Adrenal gland (tissue), 12 donors: ENCODE measurements around the gene URI1. TPM values are rescaled to one million over a fixed set of nuclear protein-coding genes. Genes with fewer than 3 reads are reported as not detected.

Experiments
- DNase-seq, 7 donors: peaks; one replicate each; pipeline ENCODE4 v3.0.0-alpha.2; 2019 to 2020
- H3K27ac ChIP-seq, 5 donors: fragments of 200-600 bp; sonication (generic) in 4 of 5; 1 replicate in 3 of 5; 2 replicates in 2 of 5; pipeline versions ENCODE4 v1.5.1 to v1.8.0; 2016 to 2020; ENCODE audit warnings: mild to moderate bottlenecking in 1 of 5
- H3K27me3 ChIP-seq: fragments of 200-600 bp; 2 replicates; pipeline ENCODE4 v1.8.0; 2021
- H3K36me3 ChIP-seq, 2 donors: fragments of 200-600 bp; replicated peaks in 1 of 2; 1 replicate in 1 of 2; 2 replicates in 1 of 2; pipeline versions ENCODE4 v1.5.1 to v1.8.0; 2018 to 2022
- H3K4me1 ChIP-seq, 2 donors: fragments of 200-600 bp; replicated peaks in 1 of 2; 1 replicate in 1 of 2; 2 replicates in 1 of 2; pipeline versions ENCODE4 v1.5.1 to v1.8.0; 2018 to 2021
- H3K4me3 ChIP-seq, 4 donors: fragments of 200-600 bp; sonication (generic) in 3 of 4; one replicate each; pipeline ENCODE4 v1.5.1; 2016 to 2018
- H3K9me3 ChIP-seq, 3 donors: fragments of 200-600 bp; sonication (generic) in 1 of 3; replicated peaks in 1 of 3; 1 replicate in 2 of 3; 2 replicates in 1 of 3; pipeline versions ENCODE4 v1.5.1 to v1.8.0; 2016 to 2021
- POLR2A ChIP-seq, 2 donors: fragments of 450-650 bp; IDR thresholded peaks; one replicate each; pipeline ENCODE4 v1.6.1; 2017; ENCODE audit warnings: antibody characterized with exemption in 2 of 2, mild to moderate bottlenecking in 2 of 2, moderate library complexity in 1 of 2
- WGBS, 4 donors: extraction: QIAGEN DNeasy Blood & Tissue Kit in 2 of 4; methylation state at CpG; one replicate each; pipeline versions ENCODE4 v1.1.5 to v1.1.7; 2013 to 2017; 5-methylcytosine and 5-hydroxymethylcytosine counted together
- intact Hi-C, 2 donors: fragments of 100-400 bp; cut with DNase I; formaldehyde crosslinking; loops; one replicate each; pipeline versions ENCODE4 v1.14.1 to v1.15.0; 2022 to 2023
- polyA plus RNA-seq, 3 donors: library from polyadenylated mRNA; stranded (reverse); fragments of 200-250 nt in 2 of 3; fragments of 350-450 nt in 1 of 3; fragmentation: Illumina TruSeq in 1 of 3; extraction: RNeasy Lipid Tissue Mini Kit (QIAGEN cat#74804) in 1 of 3; gene quantifications; one replicate each; pipeline ENCODE4 v1.2.3, GENCODE V29; 2013 to 2014
- total RNA-seq, 9 donors: library from RNA; depleted of rRNA in 4 of 9; stranded (reverse); fragments of >200 nt in 4 of 9; fragments of 120-200 nt in 1 of 9; fragmentation: NEBNext Ultra II Directional in 1 of 9; extraction: Animal tissue kit (Norgen Biotek cat#: 25700) in 1 of 9; gene quantifications; one replicate each; pipeline versions ENCODE4 v1.1.0 to v1.2.4, GENCODE V29; 2013 to 2023
- TF ChIP-seq, protein P1 (sequence below), 6 experiments: fragments of 450-650 bp in 4 of 6; fragments of 200-600 bp in 2 of 6; sonication (generic) in 1 of 6; IDR thresholded peaks; 1 replicate in 5 of 6; 2 replicates in 1 of 6; pipeline versions ENCODE4 v1.5.1 to v1.8.0; 2016 to 2021; ENCODE audit warnings: antibody characterized with exemption in 6 of 6, mild to moderate bottlenecking in 2 of 6, moderate library complexity in 1 of 6
- donor health status: healthy with polysubstance abuse.
- donor health status: Bipolar disorder and iron deficiency.
- donor health status: DM: yes; HTN: yes; CAD: no.
- donor health status: DM: no; HTN: no; CAD: no.
- donor health status: DM: no; HTN: no; CAD: no.
- donor health status: DM: yes; HTN: yes; CAD: no.

Gene URI1
- total and polyA plus RNA-seq, 12 donors, result 21.6 to 115 (median 71.1) TPM

DNA sequence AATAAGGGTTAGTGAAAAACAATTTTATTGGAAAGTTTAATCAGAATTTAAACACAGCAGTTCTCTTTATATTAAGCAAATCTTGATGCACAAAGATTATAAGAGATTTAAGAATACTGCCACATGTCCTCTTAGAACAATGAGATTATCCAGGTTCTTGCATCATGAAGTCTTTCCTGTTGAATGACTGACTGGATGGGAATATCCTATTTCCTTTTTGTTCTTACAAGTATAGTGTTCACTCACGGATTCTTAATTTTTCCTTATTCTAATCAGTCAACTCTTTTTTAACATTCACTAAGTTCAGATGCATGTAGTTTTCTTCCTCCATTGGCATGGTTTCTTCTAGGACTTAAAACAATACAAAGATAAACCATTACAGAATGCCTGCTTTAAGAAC, 10.1 kb downstream of the URI1 start:
- Histone ChIP-seq H3K27ac (no peak overlapping the region), H3K4me3 (no peak overlapping the region), H3K4me1 (peaks cover 10 to 17% of the 10 kb centered on the region in 2 donors), H3K27me3 (no peaks in the 10 kb centered on the region), H3K36me3 (no peaks in the 10 kb centered on the region), H3K9me3 (no peaks in the 10 kb centered on the region)
- no peak for DNase-seq
- 75 to 88% (median 81%) methylated on average over 1 of the region's 1 CpG for WGBS, 4 donors
- intact Hi-C loops, result no loop called here
- no peak for TF ChIP-seq POLR2A (IDR thresholded peaks at IDR 0.05)
- TF ChIP-seq, protein P1, sequence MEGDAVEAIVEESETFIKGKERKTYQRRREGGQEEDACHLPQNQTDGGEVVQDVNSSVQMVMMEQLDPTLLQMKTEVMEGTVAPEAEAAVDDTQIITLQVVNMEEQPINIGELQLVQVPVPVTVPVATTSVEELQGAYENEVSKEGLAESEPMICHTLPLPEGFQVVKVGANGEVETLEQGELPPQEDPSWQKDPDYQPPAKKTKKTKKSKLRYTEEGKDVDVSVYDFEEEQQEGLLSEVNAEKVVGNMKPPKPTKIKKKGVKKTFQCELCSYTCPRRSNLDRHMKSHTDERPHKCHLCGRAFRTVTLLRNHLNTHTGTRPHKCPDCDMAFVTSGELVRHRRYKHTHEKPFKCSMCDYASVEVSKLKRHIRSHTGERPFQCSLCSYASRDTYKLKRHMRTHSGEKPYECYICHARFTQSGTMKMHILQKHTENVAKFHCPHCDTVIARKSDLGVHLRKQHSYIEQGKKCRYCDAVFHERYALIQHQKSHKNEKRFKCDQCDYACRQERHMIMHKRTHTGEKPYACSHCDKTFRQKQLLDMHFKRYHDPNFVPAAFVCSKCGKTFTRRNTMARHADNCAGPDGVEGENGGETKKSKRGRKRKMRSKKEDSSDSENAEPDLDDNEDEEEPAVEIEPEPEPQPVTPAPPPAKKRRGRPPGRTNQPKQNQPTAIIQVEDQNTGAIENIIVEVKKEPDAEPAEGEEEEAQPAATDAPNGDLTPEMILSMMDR (IDR thresholded peaks at IDR 0.05), result no peak

- Histone ChIP-seq H3K9me3 (no peaks in the 10 kb centered on the region), H3K4me1 (peaks cover 6 to 13% of the 10 kb centered on the region in 2 donors), H3K27me3 (no peaks in the 10 kb centered on the region), H3K36me3 (no peaks in the 10 kb centered on the region), H3K4me3 (no peak overlapping the region), H3K27ac (no peak overlapping the region)
- TF ChIP-seq POLR2A (IDR thresholded peaks at IDR 0.05), result no peak
- TF ChIP-seq, protein P1 (IDR thresholded peaks at IDR 0.05), result no peak
- no peak for DNase-seq
- 68 to 84% (median 71%) methylated on average over 4 of the region's 4 CpGs for WGBS, 4 donors
- intact Hi-C loops, result no loop called here
These were observed 10.6 kb downstream of the URI1 start for GRCh38 chr19:29952646-29953045.

DNA sequence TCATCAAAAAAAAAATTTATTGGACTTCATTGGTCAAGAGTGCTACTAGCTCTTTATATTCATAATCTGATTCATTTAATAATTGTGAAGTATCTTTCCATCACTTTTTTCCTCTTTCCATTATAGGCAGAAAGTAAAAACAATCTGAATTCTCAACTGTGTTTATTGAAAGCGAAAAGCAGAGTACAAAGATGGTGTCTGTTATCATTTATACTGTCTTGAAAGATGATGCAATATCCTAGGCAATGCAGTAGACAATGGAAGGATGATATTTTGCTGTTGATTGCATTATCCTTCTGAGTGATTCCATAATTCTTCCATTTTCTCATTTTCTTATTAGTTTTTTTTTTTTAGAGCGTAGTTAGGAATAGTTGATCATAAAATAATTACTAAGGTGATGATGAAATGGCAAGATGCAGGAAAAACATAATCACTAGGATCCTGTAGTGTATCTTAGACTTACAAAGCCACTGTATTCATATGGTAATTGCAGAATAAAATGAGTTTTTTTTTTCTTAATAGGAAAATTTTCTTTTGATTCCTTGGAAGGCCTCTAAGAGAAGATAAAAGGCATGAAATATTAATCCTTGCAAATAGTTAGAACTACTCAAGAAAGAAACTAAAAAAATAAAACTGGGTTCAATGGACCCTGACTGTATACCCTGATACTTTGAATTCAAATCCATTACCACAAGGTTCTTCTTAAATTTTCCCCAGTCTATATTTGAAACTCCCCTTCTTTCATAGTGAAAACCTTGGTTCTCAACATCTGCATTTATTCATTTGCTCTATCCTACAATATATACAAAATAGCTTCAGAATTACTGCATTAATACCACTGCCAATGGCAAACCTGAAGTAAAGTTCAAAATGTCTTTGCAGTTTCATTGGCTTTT, 11.6 kb downstream of the URI1 start:
- no peak overlapping the region for H3K4me3 ChIP-seq
- H3K27ac ChIP-seq, result no peak overlapping the region
- H3K27me3 ChIP-seq, result no peaks in the 10 kb centered on the region
- H3K4me1 ChIP-seq, result peaks cover 0 to 6% of the 10 kb centered on the region in 2 donors
- H3K36me3 ChIP-seq, result no peaks in the 10 kb centered on the region
- no peaks in the 10 kb centered on the region for H3K9me3 ChIP-seq
- no peak for DNase-seq
- TF ChIP-seq POLR2A (IDR thresholded peaks at IDR 0.05), result no peak
- TF ChIP-seq, protein P1 (IDR thresholded peaks at IDR 0.05), result no peak
- 91 to 99% (median 96%) methylated on average over 2 of the region's 2 CpGs for WGBS, 4 donors
- intact Hi-C loops, result no loop called here

- 86 to 96% (median 90%) methylated on average over 6 of the region's 6 CpGs for WGBS, 4 donors
- H3K4me3 ChIP-seq, result no peak overlapping the region
- peaks cover 18% of the 10 kb centered on the region in 2 donors for H3K4me1 ChIP-seq
- no peaks in the 10 kb centered on the region for H3K27me3 ChIP-seq
- peaks cover 0 to 5% (median 0%) of the 10 kb centered on the region in 3 donors for H3K9me3 ChIP-seq
- H3K27ac ChIP-seq, result no peak overlapping the region
- TF ChIP-seq POLR2A (IDR thresholded peaks at IDR 0.05), result no peak
- TF ChIP-seq, protein P1 (IDR thresholded peaks at IDR 0.05), result no peak
- intact Hi-C loops, result no loop called here
- DNase-seq, result no peak
- H3K36me3 ChIP-seq, result no peaks in the 10 kb centered on the region
These were observed 14.8 kb downstream of the URI1 start for GRCh38 chr19:29956855-29957254.
